HG02943 (cell line): ENCODE results near the gene LYRM4.

Experiments
- ATAC-seq: cut with Tn5 transposase; IDR thresholded peaks from one replicate; pipeline ENCODE4 v1.9.1; 2021; ENCODE audit warnings: mild to moderate bottlenecking, low read depth, moderate library complexity; ENCODE audit not compliant: unreplicated experiment

The LYRM4 gene

DNA sequence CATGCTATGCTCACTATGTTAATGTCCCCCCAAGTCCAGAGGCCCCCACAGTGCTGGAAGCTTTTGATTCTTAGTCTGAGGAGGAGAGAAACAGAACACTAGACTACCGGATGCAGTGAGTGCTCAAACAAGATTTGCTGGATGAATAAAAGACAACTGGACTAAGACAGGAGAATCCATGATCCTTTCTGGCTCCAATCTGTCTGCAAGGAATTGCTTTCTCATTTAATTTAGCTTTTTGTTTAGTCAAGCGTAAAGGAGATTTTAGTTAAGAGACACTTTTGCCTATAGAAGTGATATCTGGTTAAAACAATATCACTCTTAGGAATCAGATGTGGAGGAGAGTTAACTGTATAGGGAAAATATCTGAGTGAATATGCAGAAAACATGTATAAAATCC, 13.5 kb downstream of the LYRM4 start:
- ATAC-seq: no peak

DNA sequence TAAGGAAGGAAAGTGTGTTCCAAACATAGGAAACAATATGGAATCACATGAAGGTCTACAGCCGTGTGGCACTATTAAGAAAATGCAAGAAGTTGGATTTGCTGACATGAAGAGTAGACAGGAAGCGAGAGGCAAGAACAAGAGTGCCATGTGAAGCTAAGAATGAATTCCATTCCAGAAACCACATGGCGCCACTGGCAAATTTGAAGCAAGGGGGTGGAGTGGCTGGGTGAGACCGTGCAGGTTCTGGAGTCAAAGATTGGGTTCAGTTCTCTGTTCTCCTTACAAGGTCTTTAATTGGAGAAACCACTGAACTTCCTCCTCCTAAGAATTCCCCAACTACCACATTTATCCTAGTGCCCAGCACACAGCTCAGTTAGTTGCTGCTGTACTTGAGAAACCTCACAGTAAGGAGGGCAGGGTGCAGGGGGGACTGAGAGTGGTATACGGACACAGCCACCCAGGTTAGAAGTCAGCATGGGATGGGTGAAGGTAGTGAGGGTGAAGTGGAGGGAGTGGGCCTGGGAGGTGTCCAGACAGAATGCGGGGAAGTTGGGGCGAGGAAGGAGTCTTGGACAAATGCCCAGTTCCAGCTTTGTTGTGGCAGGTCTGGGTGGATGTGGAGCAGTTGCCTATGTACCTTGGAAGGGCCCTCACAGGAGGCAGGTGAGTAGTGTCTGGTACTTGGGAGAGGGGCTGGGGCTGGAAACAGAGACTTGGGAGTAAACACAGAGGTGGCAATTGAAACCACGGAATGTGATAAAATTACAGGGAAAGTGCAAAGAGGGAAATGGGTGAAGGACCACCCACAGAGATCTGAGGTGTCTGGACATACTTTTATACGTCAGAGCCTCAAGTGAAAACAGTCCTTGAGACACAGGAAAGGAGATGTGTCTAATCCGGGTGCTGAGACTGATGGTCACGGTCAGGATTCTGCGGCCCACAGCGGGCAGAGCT, 14.3 kb downstream of the LYRM4 start:
- ATAC-seq: no peak

DNA sequence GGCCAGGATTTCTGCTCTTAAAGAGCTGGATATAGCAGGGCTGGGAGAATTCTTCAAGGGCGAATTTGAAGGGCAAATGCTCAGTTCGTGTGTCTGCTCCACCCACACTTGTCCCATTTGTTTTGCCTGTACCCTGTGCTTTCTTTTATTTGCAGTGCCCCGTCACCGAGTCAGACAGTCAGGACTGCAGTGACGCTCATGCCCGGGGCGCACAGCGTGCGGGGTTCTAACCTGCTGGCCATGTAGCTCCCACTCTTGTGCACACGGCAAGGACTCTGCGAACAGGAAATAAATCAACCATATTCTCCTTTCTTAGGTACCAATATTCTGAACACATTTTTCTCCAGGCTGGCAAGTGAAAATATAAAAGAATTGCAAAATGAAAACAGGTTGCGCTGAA, 17.7 kb downstream of the LYRM4 start:
- ATAC-seq: no peak

DNA sequence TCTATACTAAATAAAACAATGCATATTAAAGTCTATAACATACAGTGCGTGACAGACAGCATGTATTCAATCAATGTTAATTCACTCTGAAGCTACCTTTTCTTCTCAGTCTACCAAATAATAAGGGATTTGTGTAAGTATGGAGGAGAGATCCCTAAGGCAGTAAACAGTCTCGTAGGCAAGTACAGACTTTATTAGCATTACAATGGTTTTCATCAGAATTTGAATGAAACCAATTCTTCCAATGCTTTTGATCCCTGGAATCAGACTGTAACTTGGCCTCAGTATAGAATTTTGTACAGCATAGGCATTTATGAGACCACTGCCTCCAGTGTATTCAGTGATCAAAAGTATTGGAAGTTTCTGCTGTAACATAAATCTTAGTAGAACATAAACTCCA, 19.5 kb downstream of the LYRM4 start:
- ATAC-seq: no peak

DNA sequence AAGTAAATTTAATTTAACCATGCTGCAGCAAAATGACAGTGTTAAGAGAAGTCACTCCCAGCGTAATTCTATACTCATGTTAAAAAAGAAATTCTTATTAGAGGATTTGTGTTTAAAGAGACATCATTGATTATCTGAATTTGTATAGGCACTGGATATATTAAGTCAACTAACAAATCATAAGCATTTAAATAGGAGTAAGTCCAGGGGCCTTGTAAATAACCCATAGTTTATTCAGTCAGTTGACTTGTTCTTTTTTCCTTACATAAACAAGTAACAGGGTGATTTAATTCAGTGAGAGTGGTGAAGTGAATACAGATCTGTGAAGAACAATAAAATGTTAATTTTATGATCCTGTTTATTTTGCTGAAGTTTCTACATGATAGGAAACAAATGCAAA, 22.4 kb downstream of the LYRM4 start:
- no peak for ATAC-seq

DNA sequence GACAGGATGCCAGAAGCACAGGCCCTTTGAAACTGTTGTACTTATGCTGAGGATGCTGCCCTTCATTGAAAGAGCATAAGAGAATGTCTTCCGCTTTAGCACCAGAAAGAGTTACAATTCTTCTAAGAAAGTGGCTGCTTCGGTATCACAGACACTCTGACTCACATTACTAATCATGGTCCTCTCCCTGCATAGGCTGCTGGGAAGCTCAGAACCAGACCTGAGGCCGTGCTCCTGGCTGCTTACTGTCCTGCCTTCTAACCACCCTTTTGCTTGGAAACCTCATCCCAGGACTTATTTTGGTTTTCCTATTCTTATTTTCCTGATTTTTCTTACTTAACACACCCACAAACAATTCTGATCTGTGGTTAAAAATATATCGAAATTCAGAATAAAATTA, 22.9 kb downstream of the LYRM4 start:
- no peak for ATAC-seq

DNA sequence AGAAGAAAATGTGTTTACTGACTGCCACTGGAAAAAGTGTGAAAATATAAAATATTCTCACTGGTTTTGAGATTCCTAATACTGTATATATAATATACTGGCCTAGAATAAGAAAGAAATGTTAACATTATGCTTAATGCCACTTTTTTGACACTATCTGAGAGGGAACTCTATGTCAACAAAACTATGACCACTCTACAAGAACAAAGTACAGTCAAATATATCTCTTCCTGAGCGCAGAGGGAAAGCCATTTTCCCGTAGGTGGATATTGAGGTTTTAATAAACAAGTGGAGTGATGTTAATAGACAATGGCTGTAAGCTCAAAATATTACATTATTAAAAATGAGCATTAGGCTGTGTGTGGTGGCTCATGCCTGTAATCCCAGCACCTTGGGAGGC, 24.9 kb downstream of the LYRM4 start:
- no peak for ATAC-seq

DNA sequence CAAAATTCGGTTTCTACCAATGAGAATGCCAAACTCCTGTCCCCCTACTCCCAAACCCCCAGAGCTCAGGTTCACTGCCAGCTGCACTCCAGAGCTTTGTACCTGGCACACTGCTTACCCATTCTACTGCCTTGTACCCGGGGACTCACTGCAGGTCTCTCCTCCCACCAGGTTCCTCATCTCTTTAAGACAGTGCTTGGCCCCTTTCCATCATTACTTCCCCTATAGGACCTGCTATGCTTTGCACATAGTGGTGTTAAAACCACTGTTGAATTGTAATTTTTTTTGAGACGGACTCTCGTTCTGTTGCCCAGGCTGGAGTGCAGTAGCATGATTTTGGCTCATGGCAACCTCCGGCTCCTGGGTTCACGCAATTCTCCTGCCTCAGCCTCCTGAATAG, 25.9 kb downstream of the LYRM4 start:
- ATAC-seq: no peak

DNA sequence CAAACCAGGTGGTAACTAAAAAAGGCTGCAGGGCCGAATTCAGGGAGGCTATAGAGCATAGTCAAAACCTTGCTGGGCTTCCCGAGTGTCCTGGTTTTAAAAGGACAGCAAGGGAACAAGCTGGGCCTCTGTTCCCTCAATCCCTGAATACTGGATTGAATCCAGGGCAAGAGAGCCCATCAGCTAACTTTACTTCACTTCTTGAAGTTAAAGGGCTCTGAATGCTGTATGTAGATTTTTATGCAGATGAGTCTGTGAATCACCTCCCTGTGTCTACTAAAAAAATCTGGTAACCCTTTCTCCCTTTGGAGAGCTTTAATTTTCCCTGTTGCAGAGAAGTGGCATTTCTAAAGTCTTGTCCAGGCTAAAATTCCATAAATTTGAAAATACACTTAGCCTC, 29.5 kb downstream of the LYRM4 start:
- no peak for ATAC-seq

DNA sequence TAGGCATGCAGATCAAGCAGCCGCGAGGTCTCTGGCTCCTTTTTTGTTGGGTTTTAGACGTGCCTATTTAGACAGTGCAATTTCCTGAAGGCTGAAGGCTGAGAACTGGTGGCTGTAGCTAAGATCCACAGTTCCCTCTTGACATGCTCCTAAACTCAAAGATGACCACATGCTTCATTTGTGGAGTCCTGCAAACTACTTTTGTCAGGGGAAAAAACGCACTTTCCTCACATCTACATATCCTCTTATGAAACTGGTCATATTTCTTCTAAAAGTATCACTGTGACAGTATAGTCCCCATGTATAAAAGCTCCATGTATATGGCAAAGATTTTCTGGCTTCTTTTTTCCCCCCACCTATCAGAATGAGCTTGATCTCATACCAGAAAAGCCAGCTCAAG, 30.7 kb downstream of the LYRM4 start:
- ATAC-seq: no peak

DNA sequence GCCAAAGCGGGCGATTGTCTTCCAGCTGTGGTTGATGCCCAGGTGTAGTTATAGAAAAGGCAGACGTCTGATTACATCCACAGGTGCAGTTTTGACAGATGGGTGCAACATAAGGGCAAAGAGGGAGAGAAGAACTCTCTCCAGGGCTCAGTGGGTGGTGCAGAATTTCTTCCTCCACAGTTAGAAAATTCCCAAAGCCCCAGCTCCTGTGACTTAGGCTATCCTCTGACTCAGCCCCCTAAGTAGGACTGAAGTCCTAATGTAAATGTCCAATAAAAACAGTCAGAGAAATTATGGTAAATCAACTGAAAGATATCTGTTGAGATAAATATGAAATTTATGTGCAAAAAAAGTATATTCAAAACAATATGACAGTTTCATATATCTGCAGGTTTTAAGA, 31.4 kb downstream of the LYRM4 start:
- no peak for ATAC-seq

DNA sequence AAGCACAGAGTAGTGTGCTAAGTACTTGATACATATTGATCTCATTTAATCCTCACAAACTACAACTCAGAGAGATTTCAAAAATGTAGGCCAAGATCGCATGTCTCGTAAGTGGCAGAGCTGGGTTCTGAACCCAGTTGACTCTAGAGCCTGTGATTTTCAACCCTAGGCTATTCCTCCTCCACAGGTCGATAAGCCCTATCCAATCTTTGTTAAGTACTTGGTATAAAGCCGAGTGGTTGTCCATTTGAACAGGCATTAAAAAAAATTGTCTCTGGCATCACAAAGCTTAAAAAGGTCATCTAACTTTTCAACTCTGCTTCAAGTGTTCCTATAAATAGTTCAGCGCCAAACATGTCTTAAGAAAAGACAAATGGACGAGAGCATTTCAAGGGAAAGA, 37.4 kb downstream of the LYRM4 start:
- ATAC-seq: no peak

DNA sequence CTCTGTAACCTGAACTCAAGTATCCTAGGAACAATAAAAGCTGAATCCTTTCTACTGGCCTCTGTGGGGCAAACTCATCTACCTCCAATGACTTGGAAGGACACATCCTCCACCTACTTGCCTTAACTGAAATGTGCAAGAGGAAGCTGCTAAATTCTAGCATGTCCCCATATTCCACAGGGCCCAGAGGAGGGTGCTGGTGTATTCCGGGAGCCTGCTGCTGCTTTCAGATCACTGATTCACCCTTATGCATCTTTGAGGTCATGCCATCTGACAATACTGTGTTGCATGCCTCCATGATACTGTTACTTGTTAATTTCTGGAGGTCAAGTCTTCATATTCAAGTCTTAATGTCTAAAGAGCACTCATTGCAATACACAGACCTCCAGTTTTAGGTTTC, 40.3 kb downstream of the LYRM4 start:
- ATAC-seq: no peak

DNA sequence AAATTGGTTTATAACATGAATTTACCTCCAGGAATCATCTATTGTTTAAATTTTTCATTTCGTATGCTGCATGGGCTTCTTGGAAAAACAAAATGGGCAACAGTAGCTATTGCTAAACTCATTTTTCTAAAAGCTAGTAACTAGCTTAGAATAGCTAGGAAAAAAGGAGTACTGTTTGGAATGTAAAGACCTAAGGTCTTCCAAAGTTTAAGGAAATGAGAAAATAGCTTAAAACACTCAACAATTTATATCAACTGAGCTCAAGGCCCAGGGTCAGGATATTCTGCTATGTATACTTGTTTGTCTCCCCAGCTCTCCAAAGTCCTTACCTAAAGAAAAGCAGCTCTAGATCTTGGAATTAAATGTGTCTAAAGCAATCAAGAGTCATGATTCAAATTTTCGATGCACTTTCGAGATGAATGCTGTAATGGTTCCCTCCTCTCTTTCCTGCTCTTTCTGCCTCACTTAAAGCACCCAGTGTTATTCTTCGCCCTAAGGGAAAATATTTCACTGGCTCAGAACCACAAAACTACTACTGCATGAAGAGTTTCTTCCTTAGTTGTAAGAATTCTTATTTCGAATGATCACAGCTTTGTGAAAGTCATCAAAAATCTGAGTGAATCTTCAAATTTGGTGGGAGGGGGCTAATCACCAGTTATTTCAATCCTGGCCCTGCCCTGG, 41.6 kb downstream of the LYRM4 start:
- no peak for ATAC-seq

DNA sequence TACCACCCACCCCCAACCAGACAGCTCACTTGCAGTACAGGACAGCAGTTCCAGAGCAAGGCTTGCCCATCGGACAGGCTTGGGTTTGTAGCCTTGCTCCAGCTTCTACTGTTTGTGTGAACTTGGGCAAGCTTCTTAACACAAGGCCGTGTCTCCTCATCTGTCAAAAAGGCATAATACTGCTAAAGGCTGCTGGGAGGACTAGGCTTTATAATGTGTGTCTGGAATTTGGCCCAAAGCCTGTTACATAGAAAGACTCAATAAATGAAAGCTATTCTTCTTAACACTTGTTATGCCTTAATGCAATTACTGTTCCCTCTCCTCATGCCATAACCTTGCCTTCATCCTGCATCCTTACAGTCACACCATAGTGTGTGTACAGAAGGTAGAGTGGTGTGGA, 43.4 kb downstream of the LYRM4 start:
- ATAC-seq: no peak

DNA sequence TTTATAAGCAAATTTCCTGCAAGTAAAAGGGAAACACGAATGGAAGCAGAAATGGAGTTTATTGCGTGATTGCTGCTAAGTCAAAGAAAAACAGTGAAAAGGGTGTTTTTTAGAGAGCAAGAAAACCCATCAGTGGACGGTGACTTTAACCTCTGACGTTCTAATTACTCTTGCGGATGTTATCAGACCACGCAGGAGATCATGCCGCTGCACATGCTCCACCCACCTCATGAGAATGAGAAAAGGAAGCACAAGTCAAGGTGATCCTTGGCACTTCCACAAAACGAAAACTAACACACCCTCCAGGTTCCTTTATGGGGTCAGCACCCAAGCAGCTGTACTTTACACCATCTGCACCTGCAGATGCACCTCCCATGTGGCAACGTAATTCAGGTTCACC, 45.0 kb downstream of the LYRM4 start:
- ATAC-seq: no peak

DNA sequence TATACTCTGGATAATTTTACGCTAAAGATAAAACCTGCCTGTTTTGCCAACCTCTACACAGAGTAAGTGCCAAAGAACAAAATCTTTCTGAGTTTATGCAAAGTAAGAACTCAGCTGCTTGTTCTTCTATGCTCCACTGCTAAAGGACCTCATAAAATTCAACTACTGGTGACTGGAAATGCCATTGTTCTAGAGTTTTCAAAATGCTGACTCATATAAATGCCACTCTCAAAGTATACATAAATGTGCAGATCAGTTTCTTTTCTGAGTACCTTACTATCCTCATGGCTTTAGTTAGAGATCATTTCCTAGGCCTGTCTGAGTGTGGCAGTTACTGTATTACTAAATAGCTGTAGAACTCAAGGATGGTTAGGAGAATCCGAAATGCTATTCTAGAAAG, 45.6 kb downstream of the LYRM4 start:
- no peak for ATAC-seq

DNA sequence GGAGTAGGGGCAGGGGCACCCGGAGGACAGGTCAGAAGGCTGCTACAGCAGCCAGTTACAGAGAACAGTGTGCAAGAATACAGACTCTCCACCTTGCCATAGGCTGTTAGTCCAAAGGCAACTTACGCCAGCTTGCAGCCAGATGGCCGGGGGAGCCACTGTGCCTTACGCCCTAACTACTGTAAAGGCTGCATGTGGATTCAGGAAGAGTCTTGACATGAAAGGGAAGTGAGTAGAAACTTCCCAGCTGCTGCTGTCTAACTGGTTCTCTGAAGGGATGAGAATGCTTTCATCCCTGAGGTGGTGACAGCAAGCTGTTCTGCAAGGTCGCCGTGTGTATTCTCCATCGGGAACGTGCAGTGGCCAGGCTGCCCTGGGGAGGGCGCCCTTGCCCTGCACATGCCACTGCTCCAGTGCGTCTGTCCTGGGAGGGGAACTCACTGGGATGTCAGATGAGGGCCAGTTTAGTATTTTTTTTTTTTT, 46.1 kb downstream of the LYRM4 start:
- no peak for ATAC-seq

DNA sequence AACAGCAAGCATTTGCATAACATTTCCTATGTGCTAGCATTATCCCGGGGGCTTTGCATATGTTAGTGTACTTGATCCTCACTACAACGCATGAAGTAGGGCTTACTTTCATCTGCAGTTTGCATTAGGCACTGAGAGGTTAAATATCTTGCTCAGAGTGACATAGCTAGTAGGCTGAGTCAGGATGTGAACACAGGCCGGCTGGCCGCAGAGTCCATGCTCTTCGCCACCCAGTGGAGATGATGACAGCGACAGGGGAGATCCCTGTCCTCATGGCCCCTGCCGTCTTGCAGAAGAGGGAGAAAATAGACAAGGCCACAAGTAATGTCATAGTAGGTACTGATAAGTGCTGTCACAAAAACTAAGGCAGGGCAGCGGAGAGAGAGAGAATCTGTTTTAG, 46.9 kb downstream of the LYRM4 start:
- no peak for ATAC-seq

DNA sequence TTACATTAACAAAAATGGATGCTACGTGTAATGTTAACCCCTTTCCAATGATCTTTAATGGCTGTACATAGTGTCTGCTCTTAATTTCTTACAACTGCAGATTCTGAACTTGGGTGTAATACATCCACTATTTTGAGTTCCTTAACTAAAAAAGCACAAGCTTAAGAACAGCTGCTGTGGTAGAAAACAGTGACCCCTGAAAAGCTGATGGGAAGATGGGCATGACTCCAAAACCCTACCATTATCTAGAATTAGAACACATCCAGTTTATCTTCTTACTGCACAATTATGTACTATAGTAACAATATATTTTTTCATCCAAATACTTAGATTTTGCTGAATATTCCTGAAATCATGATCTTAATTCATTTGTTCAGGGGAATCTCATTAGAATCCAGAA, 49.3 kb downstream of the LYRM4 start:
- ATAC-seq: no peak

DNA sequence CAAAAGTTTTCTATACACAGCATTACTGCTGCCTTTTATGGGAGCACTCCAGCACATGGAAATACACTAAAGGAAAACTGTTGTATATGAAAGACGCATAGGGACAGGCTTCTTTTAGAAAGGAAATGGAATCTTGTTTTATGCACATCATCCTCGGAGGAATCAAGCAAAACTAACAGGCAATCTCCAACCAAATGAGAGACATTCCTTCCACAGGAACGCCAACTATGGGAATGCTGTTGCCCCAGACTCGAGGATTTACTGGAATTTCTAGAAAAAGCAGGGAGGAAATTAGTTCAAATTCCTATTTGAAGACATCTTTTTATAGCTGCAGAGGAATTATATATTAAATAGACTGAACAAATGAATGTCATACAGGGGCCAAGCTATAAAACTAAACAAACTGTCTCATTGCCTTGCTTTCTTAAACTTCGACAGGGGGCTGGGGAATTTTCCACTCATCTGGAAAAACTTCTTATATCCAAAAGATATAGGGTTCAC, 52.2 kb downstream of the LYRM4 start:
- no peak for ATAC-seq

DNA sequence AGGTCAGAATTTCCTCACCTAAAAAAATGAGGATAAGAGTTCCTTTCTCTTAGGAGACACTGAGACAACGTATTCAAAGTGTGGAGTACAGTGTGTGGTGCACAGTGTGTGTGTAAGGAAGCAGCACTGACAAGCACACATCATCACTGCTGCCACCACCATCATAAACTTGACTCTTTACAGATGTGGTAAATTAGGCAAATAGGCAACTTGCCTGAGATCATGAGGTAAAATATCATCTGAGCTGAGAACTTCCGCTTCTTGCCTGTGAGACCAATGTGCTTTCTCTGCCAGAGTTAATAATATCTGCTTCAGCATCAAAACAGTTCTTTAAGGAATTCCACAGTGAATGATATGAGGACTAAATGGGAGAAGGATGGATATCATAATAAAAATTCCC, 52.7 kb downstream of the LYRM4 start:
- ATAC-seq: no peak
